ENCODE measurements around the gene CNIH3. TPM values are rescaled to one million over a fixed set of nuclear protein-coding genes. Genes with fewer than 3 reads are reported as not detected.
A peak's percentile ranks its signal among the peaks of the same experiment; 100 is the strongest.

CNIH3 gene
- total RNA-seq, 1 donor from 2014 or later, result 2.6 TPM

DNA sequence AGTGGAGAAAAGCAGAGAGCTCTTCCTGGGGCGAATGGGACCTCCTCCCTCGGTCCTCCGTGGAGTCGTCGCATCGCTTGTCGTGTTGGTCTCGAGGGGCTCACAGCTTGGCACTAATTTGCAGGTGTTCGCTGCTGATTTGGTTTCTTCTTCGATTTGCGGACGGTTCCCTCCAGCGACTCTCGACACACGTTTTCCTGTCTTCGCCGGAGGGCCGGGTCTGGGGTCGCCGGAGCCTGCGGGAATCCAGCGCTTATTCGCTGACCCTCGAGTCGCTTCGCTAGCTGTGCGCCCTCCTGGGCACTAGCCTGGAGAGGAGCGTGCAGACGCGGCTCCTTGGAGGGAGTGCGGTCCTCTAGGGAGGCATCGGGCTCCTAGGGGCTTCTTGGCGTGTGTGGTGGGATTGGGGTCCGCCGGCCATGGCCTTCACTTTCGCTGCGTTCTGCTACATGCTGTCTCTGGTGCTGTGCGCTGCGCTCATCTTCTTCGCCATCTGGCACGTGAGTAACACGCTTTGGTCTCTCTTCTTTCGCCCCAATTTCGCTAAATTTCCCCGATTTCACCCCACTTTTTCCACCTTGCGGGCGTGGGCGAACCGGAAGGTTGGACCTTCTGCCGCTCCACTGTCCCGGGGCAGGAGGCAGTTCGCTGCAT is 766 bp downstream of the CNIH3 start:
- DNase-seq, result peak; percentile 7

DNA sequence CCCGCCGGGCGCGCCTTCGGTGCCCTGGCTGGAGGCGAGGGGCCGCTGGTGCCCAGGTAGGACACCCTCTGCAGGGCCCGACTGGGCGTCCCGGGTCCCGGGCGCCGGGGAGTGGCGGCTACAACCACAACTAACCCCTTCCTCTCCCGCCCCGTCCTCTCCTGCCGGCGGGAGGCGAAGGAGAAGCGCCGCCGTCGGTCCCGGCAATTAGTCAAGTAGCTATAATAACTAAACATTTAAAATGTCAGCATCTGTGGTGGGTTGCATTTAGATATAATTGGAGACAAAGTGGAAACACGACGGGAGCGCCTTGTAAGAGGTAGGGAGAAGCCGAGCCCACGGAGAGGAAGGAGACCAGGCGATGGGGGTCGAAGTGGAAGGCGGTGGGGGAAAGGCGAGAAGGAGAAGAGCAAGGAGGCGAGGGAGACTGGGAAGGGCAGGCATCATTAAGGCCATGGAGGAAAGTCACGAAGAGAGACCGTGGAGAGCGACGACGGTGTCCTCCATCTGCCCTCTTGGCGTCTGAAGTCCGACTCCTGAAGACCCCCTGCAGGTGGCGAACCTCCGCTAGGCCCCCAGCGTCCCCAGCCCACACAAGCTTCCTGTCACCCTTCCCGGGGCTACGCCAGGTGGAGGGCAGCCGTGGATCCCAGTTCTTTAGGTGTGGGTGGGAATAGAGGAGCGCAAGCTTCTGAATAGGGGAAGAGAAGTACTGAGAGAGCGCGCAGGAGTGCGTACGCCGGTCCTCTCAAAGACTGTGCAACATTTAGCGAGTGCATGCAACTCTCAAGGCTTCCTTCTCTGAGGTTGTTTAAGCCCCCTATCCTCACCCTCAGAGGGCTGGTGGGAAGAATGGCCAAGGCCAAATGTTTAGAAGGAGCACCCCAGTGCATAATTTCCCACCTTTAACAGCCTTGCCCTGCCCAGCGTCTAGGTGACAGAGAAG is 1.6 kb downstream of the CNIH3 start:
- no peak for DNase-seq

DNA sequence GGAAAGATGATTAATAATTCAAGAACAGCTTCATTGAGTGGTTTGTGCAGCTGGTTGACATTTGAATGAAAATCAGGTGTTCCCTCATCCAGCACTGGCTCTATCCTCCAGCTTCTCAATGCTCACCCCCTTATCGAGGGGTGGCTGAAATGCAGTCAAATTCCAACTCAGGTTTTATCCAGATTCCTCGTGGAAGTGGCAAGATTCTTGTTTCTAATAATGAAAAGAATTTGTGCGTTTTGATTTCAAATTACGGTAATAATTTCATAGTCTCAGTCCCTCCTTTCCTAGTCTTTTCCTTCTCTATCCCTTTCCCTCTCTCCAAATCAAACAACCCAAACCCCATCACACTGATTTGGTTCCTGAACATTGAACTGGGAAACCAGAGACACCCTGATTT is 3.1 kb downstream of the CNIH3 start:
- no peak for DNase-seq

GRCh38 chr1:224620105-224620504 is 4.0 kb downstream of the CNIH3 start:
- DNase-seq, result no peak

GRCh38 chr1:224621813-224622682 is 5.9 kb downstream of the CNIH3 start:
- no peak for DNase-seq

- no peak for DNase-seq
These were observed 6.7 kb downstream of the CNIH3 start for GRCh38 chr1:224622831-224623230.

DNA sequence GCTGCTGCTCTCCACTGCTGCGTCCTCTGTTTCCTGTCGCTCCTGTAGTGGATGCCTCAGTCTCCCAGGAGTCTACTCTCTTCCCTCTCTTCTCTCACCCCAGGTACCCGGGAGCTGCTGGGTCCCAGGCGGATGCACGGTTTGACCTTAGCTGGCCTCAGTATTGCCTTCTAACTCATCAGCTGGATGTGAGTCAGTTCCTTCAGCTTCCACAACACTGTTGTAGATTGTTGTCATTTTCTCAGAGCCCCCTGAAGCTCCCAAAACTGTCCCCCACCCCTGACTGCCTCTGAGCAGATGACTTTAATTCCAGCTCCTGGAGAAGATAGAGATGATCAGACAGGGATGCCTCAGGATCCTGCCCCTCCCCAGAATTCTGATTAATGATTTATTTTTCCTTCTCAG is 7.2 kb downstream of the CNIH3 start:
- no peak for DNase-seq

GRCh38 chr1:224623743-224624333 is 7.7 kb downstream of the CNIH3 start:
- DNase-seq, result no peak

DNA sequence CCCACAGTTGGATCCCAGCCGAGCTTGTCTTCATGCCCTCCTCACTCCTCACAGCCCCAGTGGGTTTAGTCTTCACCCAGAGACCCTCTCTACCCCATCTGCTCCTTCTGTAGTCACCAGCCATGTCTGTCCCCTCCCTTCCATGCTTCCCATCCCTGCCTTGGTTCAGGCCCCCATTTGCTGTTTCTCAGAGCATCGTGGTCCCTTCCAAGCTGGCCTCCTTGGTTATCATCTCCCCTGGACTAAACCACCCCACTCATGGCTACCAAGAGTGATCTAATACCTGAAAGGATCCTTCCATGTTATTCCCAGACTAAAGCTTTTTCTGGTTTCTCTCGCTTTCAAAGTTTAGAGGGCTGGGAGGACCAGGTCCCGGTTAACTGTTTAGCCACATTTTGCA is 8.3 kb downstream of the CNIH3 start:
- no peak for DNase-seq

DNA sequence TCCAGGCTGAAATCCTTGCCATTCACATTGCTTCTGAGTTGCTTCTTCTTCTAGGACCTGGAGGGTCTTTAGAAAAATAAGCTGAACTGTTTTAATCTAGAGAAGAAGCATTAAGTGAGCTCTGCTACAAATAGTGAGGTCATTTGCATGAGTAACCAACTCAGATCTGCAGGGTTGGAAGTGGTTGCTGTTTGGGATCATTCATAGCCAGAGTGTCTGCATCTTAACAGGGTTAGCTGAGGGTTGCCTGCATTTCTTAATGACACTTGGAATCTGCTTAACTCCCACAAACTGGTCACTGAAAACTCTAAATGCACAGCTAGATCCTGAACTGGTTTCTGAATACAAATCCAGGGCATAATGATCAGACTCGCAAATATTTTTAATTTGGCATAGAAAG is 9.9 kb downstream of the CNIH3 start:
- no peak for DNase-seq

DNA sequence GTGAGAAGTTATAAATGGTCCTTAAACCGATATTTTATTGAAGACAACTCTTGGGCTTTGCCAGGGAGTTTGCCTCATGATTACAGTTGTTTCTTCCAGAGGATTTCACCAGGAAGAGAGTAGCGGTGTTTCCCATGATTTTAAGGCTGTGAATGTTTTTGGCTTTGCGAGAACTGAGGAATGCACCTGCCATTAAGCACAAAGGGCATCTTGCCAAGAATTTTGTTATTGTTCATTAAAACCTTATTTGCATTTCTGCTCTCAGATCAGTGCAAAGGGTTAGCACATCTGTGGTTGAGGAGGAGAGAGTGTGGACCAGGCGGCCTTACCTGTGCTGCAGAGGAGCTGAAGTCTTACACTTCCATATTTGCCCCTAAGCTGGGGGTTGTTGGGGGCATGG is 13.8 kb downstream of the CNIH3 start:
- no peak for DNase-seq

DNA sequence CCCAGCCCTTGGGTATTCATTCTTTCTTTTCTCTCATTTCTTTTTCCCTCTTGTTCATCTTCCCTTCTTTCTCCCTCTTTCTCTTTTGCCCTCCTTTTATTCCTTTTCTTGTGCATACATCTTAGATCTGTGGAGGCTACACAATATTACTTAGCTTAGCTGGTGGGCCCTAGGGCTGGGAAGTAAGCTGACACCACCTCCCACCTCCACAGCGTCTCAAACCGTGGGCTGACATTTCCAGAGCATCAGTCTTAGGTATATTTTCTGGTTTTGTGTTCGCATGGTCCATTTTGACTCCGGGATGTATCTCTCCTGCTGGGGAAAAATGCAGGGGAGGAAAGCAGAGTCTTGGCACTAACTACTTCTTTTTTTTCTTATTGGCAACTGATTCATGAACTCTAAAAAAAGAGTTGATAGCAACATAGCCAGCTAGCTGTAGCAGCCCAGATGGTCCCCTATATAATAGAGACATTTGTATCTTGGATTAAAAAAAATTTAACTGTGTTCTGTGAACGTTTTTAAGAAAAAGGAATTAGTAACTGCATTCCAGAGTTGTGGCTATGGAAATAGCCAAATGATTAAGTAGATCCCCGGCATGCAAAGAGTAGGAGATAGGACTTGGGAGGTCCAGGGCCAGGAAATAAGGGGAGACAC is 15.5 kb downstream of the CNIH3 start:
- no peak for DNase-seq

GRCh38 chr1:224632381-224632871 is 16.3 kb downstream of the CNIH3 start:
- no peak for DNase-seq

DNA sequence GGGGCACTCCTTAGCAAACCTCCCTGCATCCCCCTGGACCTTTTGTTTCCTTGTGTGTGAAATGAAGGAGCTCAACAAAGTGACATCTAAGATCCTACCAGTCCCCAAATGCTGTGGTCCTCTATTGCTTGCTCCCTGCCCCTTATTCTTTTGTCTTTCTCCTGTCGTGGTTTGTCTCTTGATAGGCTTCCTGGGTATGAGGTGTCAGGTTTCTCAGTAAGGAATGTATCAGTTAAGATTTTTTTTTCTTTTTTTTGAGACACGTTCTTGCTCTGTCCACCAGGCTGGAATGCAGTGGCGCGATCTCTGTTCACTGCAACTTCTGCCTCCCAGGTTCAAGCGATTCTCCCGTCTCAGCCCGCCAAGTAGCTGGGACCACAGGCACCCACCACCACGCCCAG is 16.8 kb downstream of the CNIH3 start:
- no peak for DNase-seq

- no peak for DNase-seq
These were observed 19.2 kb downstream of the CNIH3 start for GRCh38 chr1:224635356-224635755.

DNA sequence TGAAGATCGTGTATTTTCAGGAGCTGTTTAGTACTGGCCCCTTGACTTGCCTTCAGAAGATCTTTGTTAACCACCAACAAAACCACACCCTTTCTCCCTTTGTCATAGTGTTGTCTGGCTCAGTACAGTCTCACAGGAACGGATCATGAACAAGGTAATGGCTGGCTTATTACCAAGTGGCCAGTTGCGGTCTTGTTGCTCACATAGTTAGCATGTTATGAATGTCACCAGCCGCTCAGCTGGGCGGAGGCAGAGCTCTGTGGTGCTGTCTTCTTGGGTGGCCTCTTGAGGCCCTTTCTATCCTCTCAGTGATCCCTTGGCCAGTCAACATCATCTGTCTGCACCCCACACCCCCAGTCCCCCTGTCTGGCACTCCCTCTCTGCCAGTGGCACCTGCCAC is 21.4 kb downstream of the CNIH3 start:
- DNase-seq, result peak; percentile 25

- no peak for DNase-seq
These were observed 21.8 kb downstream of the CNIH3 start for GRCh38 chr1:224637936-224638335.

- DNase-seq, result no peak
These were observed 23.4 kb downstream of the CNIH3 start for GRCh38 chr1:224639426-224639975.

DNA sequence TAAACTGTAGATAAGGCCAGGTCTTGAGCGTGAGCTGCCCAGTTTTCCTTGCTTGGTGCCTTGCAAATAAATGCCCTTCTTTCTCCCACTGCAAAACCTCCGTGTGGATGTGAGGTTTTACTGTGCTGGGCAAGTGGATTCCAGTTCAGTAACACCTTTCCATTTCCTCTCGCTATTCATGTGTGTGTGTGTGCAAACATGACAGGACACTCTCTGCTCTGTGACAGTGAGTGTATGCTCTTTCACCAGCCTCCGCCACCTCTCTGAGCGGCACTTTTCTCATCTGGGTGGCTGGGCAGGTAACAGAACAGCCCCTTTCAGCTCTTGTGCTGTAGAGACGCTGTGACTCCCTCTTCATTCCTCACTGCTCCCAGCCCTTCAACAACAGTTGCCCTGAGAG is 23.9 kb downstream of the CNIH3 start:
- no peak for DNase-seq

DNA sequence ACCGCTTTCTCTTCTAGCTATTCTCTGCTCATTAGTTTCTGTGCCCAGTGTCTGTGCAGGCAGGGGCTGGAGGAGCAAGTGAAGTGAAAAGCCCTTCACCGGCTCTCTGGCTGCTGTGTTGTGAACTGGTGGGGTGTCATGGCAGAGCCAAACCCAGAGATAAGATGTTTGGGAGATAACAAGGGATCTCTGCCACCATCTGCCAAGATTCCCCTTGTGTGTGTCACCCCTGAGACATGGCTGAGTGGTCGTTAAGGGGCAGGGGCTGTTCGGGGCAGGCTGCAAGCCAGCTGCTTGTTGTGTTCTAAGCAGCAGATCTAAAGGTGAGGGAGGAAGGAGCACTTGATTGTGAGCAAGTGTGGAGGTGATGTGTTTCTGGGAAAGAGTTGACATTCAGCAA is 24.5 kb downstream of the CNIH3 start:
- DNase-seq, result no peak

DNA sequence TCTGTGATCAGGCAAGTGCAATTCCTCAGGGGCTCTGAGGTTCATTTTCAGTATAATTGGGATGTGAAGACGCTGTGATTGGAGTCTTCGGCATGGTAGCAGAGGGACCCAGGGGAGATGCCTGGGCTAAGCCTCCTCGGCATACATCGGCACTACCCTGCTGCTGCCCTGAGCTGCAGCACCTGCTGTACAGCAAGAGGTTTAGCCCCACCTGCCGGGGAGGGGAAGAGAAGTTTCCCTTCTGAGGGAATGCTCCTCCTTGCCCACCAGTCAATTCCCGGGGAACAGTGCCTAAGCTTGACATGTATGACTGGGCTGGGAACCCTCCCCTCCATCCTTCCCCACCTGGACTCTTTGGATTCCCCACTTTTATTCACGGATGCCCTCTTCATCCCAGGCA is 24.9 kb downstream of the CNIH3 start:
- DNase-seq, result no peak

Data from tongue (tissue), 2 donors.